ENCODE measurements around the gene DCUN1D3.

The DCUN1D3 gene

GRCh38 chr16:20901436-20902112, 1.4 kb upstream of the DCUN1D3 start:
- Histone ChIP-seq H3K4me1 (ENCODE audit: control insufficient read depth, low read depth, low read length) (peaks cover 7% of the 10 kb centered on the region), H3K4me3 (ENCODE audit: low read length) (peak overlapping the region; percentile 91), H3K9ac (ENCODE audit: low read length) (peak overlapping the region; percentile 97), H3K27ac (ENCODE audit: low read length) (peak overlapping the region; percentile 99), H3K36me3 (ENCODE audit: control insufficient read depth, low read depth, low read length) (no peaks in the 10 kb centered on the region), H3K27me3 (ENCODE audit: control insufficient read depth, insufficient read depth, low read length) (no peaks in the 10 kb centered on the region), H3K9me3 (ENCODE audit: control insufficient read depth, low read depth, low read length) (no peaks in the 10 kb centered on the region)

DNA sequence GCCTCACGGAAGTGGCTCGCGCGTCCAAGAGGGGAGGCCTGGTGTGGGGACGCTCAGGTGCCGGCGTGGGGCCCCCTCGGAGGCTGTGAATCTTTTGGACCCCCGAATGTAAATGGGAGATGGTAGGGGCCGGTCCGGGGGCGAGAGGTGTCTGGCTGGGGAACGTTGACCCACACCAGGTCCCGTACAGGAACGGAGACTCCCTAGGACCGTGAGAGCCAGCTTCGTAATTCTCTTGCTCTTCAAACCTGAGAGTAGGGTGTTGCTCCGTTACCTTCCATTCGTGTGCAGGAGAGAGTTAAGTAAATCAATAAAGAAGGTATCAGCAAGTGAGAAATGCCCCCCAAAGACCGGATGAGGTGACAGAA, 894 bp upstream of the DCUN1D3 start:
- Histone ChIP-seq H3K36me3 (ENCODE audit: control insufficient read depth, low read depth, low read length) (no peaks in the 10 kb centered on the region), H3K9ac (ENCODE audit: low read length) (peak overlapping the region; percentile 97), H3K4me3 (ENCODE audit: low read length) (peak overlapping the region; percentile 91), H3K27me3 (ENCODE audit: control insufficient read depth, insufficient read depth, low read length) (no peaks in the 10 kb centered on the region), H3K27ac (ENCODE audit: low read length) (peak overlapping the region; percentile 99), H3K4me1 (ENCODE audit: control insufficient read depth, low read depth, low read length) (peaks cover 7% of the 10 kb centered on the region), H3K9me3 (ENCODE audit: control insufficient read depth, low read depth, low read length) (no peaks in the 10 kb centered on the region)

GRCh38 chr16:20899477-20900298, 470 bp downstream of the DCUN1D3 start:
- Histone ChIP-seq H3K36me3 (ENCODE audit: control insufficient read depth, low read depth, low read length) (peaks cover 5% of the 10 kb centered on the region), H3K4me3 (ENCODE audit: low read length) (peak overlapping the region; percentile 91), H3K27ac (ENCODE audit: low read length) (no peak overlapping the region), H3K27me3 (ENCODE audit: control insufficient read depth, insufficient read depth, low read length) (no peaks in the 10 kb centered on the region), H3K9me3 (ENCODE audit: control insufficient read depth, low read depth, low read length) (no peaks in the 10 kb centered on the region), H3K4me1 (ENCODE audit: control insufficient read depth, low read depth, low read length) (peaks cover 7% of the 10 kb centered on the region), H3K9ac (ENCODE audit: low read length) (peak overlapping the region; percentile 66)

- peak overlapping the region; percentile 91 for H3K4me3 ChIP-seq (ENCODE audit: low read length)
- peak overlapping the region; percentile 66 for H3K9ac ChIP-seq (ENCODE audit: low read length)
- H3K9me3 ChIP-seq (ENCODE audit: control insufficient read depth, low read depth, low read length): no peaks in the 10 kb centered on the region
- H3K27ac ChIP-seq (ENCODE audit: low read length): no peak overlapping the region
- H3K36me3 ChIP-seq (ENCODE audit: control insufficient read depth, low read depth, low read length): peaks cover 5% of the 10 kb centered on the region
- peaks cover 7% of the 10 kb centered on the region for H3K4me1 ChIP-seq (ENCODE audit: control insufficient read depth, low read depth, low read length)
- H3K27me3 ChIP-seq (ENCODE audit: control insufficient read depth, insufficient read depth, low read length): no peaks in the 10 kb centered on the region
Measured at GRCh38 chr16:20899071-20899470, 1.1 kb downstream of the DCUN1D3 start.

DNA sequence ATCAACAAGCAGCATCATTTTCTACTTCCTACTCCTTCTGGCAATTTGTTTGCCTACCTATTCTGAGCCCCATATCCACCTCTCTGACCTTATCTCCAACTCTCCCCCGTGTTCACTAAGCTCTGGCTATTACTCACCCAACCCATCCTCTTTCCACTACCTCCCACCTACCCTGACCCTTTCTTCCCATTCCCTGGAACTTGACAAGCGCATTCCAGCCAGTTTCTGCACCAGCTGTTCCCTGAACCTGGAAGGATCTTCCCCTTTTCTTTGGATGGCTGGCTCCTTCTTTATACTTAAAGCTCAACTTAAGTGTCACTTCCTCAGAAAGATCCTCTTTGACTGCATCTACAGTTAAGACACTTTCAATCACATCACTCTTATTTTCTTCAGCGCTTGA, 2.2 kb downstream of the DCUN1D3 start:
- Histone ChIP-seq H3K27ac (ENCODE audit: low read length) (no peak overlapping the region), H3K4me3 (ENCODE audit: low read length) (no peak overlapping the region), H3K9me3 (ENCODE audit: control insufficient read depth, low read depth, low read length) (no peaks in the 10 kb centered on the region), H3K9ac (ENCODE audit: low read length) (no peak overlapping the region), H3K36me3 (ENCODE audit: control insufficient read depth, low read depth, low read length) (peaks cover 5% of the 10 kb centered on the region), H3K27me3 (ENCODE audit: control insufficient read depth, insufficient read depth, low read length) (no peaks in the 10 kb centered on the region), H3K4me1 (ENCODE audit: control insufficient read depth, low read depth, low read length) (peaks cover 7% of the 10 kb centered on the region)

DNA sequence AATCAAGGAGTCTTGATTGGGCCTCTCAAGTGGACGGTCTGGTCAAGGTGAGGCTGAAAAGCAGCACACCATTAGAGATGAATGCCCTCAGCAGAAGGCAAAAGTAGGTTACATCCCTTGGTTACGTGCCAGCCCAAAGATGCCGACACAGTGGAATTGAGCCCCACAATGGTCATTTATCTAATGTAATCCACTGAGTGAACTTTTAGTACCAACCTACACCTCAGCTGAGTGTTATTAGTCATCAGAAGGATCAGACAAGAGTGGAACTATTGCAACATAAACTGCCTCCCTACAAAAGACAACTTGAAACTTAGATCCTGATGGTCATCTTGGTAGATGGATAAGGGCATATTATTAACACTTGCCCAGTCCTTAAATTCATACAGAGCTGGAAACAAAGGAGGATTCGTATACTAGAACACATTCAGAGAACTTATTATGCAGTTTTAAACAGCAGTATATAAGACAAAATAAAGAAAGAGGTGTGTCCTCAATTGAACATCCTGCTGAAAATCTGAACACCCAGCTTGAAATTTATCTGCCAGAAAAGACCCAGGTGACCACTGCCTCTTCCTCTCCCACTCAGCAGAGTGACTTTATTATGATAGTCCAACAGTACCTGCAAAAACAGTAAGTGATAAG, 2.8 kb downstream of the DCUN1D3 start:
- H3K36me3 ChIP-seq (ENCODE audit: control insufficient read depth, low read depth, low read length): peaks cover 5% of the 10 kb centered on the region
- no peaks in the 10 kb centered on the region for H3K9me3 ChIP-seq (ENCODE audit: control insufficient read depth, low read depth, low read length)
- peaks cover 6% of the 10 kb centered on the region for H3K4me1 ChIP-seq (ENCODE audit: control insufficient read depth, low read depth, low read length)
- no peaks in the 10 kb centered on the region for H3K27me3 ChIP-seq (ENCODE audit: control insufficient read depth, insufficient read depth, low read length)
- H3K9ac ChIP-seq (ENCODE audit: low read length): no peak overlapping the region
- H3K4me3 ChIP-seq (ENCODE audit: low read length): no peak overlapping the region
- H3K27ac ChIP-seq (ENCODE audit: low read length): no peak overlapping the region

GRCh38 chr16:20894388-20894787, 5.8 kb downstream of the DCUN1D3 start:
- Histone ChIP-seq H3K36me3 (ENCODE audit: control insufficient read depth, low read depth, low read length) (peaks cover 5% of the 10 kb centered on the region), H3K4me1 (ENCODE audit: control insufficient read depth, low read depth, low read length) (peaks cover 11% of the 10 kb centered on the region), H3K4me3 (ENCODE audit: low read length) (no peak overlapping the region), H3K9ac (ENCODE audit: low read length) (no peak overlapping the region), H3K27ac (ENCODE audit: low read length) (no peak overlapping the region), H3K9me3 (ENCODE audit: control insufficient read depth, low read depth, low read length) (no peaks in the 10 kb centered on the region), H3K27me3 (ENCODE audit: control insufficient read depth, insufficient read depth, low read length) (no peaks in the 10 kb centered on the region)

DNA sequence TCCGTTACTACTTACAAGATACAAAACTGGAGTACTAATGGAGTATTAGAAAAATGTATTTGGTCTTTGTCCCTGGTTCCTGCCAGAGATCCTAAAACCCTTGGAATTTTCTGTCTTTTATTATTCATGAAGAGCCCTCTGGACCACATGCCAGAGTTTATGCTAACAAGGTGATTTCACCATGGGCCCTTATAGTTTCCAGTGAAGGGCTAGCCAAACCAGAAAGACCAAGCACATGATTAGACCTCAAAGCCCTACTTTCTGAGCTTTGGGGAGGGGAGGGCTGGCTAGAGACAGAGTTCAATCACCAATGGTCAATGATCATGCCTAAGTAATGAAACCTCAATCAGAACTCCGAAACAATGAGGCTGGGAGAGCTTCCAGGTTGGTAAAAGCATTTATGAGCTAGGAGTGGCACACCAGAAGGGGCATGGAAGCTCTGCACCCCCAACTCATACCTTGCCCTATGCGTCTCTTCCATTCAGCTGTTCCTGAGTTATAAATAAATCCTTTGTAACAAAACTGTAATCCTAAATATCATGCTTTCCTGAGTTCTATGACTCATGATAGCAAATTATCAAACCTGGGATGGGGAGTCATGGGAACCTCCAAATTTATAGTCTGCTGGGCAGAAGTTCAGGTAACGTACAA, 10.4 kb downstream of the DCUN1D3 start:
- peak overlapping the region; percentile 5 for H3K4me3 ChIP-seq (ENCODE audit: low read length)
- no peaks in the 10 kb centered on the region for H3K9me3 ChIP-seq (ENCODE audit: control insufficient read depth, low read depth, low read length)
- no peak overlapping the region for H3K27ac ChIP-seq (ENCODE audit: low read length)
- no peaks in the 10 kb centered on the region for H3K36me3 ChIP-seq (ENCODE audit: control insufficient read depth, low read depth, low read length)
- no peak overlapping the region for H3K9ac ChIP-seq (ENCODE audit: low read length)
- peaks cover 13% of the 10 kb centered on the region for H3K4me1 ChIP-seq (ENCODE audit: control insufficient read depth, low read depth, low read length)
- H3K27me3 ChIP-seq (ENCODE audit: control insufficient read depth, insufficient read depth, low read length): no peaks in the 10 kb centered on the region

GRCh38 chr16:20887207-20887606, 13.0 kb downstream of the DCUN1D3 start:
- no peak overlapping the region for H3K4me3 ChIP-seq (ENCODE audit: low read length)
- H3K36me3 ChIP-seq (ENCODE audit: control insufficient read depth, low read depth, low read length): no peaks in the 10 kb centered on the region
- no peak overlapping the region for H3K9ac ChIP-seq (ENCODE audit: low read length)
- H3K27ac ChIP-seq (ENCODE audit: low read length): no peak overlapping the region
- H3K9me3 ChIP-seq (ENCODE audit: control insufficient read depth, low read depth, low read length): no peaks in the 10 kb centered on the region
- peaks cover 13% of the 10 kb centered on the region for H3K4me1 ChIP-seq (ENCODE audit: control insufficient read depth, low read depth, low read length)
- no peaks in the 10 kb centered on the region for H3K27me3 ChIP-seq (ENCODE audit: control insufficient read depth, insufficient read depth, low read length)

- Histone ChIP-seq H3K4me3 (ENCODE audit: low read length) (no peak overlapping the region), H3K9me3 (ENCODE audit: control insufficient read depth, low read depth, low read length) (no peaks in the 10 kb centered on the region), H3K27ac (ENCODE audit: low read length) (no peak overlapping the region), H3K36me3 (ENCODE audit: control insufficient read depth, low read depth, low read length) (no peaks in the 10 kb centered on the region), H3K27me3 (ENCODE audit: control insufficient read depth, insufficient read depth, low read length) (no peaks in the 10 kb centered on the region), H3K4me1 (ENCODE audit: control insufficient read depth, low read depth, low read length) (peaks cover 13% of the 10 kb centered on the region), H3K9ac (ENCODE audit: low read length) (no peak overlapping the region)
Measured at GRCh38 chr16:20886320-20886719, 13.8 kb downstream of the DCUN1D3 start.

- Histone ChIP-seq H3K4me3 (ENCODE audit: low read length) (no peak overlapping the region), H3K9me3 (ENCODE audit: control insufficient read depth, low read depth, low read length) (no peaks in the 10 kb centered on the region), H3K9ac (ENCODE audit: low read length) (no peak overlapping the region), H3K4me1 (ENCODE audit: control insufficient read depth, low read depth, low read length) (peaks cover 6% of the 10 kb centered on the region), H3K27ac (ENCODE audit: low read length) (no peak overlapping the region), H3K36me3 (ENCODE audit: control insufficient read depth, low read depth, low read length) (no peaks in the 10 kb centered on the region), H3K27me3 (ENCODE audit: control insufficient read depth, insufficient read depth, low read length) (no peaks in the 10 kb centered on the region)
Measured at GRCh38 chr16:20884240-20884556, 16.0 kb downstream of the DCUN1D3 start.
